Coronary artery (tissue), 2 donors: ENCODE results near the gene NMS.

Source experiments
- DNase-seq: peaks from one replicate; pipeline ENCODE4 v3.0.0-alpha.2; 2017; ENCODE audit warnings: low spot score
- H3K27ac ChIP-seq, 2 donors: fragments of 200-600 bp; sonication (generic); one replicate each; pipeline ENCODE4 v1.5.1; 2016 to 2019
- H3K4me3 ChIP-seq: fragments of 200-600 bp; sonication (generic); 2 replicates; pipeline ENCODE4 v1.5.1; 2016; ENCODE audit warnings: mild to moderate bottlenecking, moderate library complexity
- TF ChIP-seq, protein P1 (sequence below): fragments of 200-600 bp; sonication (generic); IDR thresholded peaks from one replicate; pipeline ENCODE4 v1.5.1; 2019; ENCODE audit warnings: antibody characterized with exemption

NMS gene

DNA sequence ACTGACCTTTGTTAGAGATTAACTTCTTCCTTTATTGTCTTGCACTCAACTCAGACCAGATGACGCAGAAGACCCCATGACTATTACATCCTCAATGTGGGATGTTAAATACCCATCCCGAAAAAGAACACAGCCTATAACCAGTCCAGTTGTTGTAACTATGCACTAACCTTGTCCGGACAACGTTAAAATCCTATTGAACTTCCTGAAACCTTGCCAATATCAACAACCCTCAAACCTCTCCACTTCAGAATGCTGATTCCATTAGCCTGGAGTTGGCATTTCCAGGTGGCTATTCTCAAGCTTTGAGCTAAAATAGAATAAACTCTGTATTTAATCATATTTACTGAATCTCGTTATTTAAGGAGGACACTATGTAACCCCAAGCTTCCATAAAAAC is 13.6 kb downstream of the NMS start:
- DNase-seq, result no peak
- TF ChIP-seq, protein P1, sequence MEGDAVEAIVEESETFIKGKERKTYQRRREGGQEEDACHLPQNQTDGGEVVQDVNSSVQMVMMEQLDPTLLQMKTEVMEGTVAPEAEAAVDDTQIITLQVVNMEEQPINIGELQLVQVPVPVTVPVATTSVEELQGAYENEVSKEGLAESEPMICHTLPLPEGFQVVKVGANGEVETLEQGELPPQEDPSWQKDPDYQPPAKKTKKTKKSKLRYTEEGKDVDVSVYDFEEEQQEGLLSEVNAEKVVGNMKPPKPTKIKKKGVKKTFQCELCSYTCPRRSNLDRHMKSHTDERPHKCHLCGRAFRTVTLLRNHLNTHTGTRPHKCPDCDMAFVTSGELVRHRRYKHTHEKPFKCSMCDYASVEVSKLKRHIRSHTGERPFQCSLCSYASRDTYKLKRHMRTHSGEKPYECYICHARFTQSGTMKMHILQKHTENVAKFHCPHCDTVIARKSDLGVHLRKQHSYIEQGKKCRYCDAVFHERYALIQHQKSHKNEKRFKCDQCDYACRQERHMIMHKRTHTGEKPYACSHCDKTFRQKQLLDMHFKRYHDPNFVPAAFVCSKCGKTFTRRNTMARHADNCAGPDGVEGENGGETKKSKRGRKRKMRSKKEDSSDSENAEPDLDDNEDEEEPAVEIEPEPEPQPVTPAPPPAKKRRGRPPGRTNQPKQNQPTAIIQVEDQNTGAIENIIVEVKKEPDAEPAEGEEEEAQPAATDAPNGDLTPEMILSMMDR, result no peak
- H3K27ac ChIP-seq, result no peak overlapping the region
- H3K4me3 ChIP-seq, result no peak overlapping the region

DNA sequence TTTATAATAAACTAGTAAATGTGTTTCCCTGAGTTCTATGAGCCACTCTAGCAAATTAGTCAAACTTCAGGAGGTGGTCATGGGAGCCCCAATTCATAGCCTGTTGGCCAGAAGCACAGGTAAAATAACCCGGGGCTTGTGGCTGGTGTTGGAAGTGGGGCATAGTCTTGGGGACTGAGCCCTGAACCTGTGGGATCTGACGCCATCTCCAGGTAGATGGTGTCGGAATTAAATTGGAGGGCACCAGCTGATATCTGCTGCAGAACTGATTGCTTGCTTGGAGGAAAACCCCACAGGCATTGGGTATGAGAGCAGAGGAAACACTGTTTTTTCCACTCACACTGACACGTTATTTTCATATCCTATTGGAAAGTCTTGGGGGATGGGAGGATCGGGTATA is 14.1 kb downstream of the NMS start:
- Histone ChIP-seq H3K27ac (no peak overlapping the region), H3K4me3 (no peak overlapping the region)
- no peak for DNase-seq
- TF ChIP-seq, protein P1, result no peak

DNA sequence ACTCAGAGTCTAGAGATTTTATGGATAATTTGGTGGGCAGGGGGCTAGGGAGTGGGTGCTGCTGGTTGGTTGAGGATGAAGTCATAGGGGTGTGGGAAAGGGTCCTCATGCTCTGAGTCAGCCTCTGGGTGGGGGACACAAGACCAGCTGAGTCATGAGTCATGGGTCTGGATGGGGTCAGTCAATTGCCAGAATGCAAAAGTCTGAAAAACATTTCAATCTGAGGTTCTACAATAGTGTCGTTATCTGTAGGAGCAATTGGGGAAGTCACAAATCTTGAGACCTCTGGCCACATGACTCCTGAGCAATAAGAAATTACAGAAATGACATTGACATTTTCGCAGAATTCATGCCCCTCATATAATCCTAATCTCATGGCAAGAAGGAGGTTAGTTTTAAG is 15.1 kb downstream of the NMS start:
- no peak for DNase-seq
- H3K27ac ChIP-seq, result no peak overlapping the region
- TF ChIP-seq, protein P1, result no peak
- H3K4me3 ChIP-seq, result no peak overlapping the region

DNA sequence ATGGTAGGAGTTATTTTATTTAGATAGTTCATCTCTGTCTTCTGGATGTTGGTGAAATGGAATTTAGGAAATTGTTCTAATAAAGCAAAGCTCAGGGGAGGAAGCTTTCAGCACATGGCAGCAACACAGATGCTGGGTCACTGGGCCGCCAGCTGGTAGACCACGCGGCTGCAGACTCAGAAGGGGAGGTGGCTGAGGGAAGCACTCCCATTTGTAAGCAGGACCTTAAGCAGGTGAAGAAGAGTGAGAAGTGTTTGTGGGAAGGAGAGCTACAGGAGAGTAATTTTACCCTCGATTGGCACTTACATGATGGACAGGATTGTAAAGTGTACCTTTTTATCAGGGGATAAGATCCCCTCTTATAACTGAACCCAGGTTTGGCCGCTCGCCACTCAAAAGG is 24.4 kb downstream of the NMS start:
- no peak overlapping the region for H3K27ac ChIP-seq
- TF ChIP-seq, protein P1, result no peak
- DNase-seq, result no peak
- no peak overlapping the region for H3K4me3 ChIP-seq

- TF ChIP-seq, protein P1, result no peak
- no peak overlapping the region for H3K4me3 ChIP-seq
- no peak for DNase-seq
- H3K27ac ChIP-seq, result no peak overlapping the region
These were observed 32.5 kb downstream of the NMS start for GRCh38 chr2:100502782-100503181.

GRCh38 chr2:100504542-100504941 is 34.3 kb downstream of the NMS start:
- TF ChIP-seq, protein P1, result no peak
- DNase-seq, result no peak
- no peak overlapping the region for H3K4me3 ChIP-seq
- no peak overlapping the region for H3K27ac ChIP-seq

DNA sequence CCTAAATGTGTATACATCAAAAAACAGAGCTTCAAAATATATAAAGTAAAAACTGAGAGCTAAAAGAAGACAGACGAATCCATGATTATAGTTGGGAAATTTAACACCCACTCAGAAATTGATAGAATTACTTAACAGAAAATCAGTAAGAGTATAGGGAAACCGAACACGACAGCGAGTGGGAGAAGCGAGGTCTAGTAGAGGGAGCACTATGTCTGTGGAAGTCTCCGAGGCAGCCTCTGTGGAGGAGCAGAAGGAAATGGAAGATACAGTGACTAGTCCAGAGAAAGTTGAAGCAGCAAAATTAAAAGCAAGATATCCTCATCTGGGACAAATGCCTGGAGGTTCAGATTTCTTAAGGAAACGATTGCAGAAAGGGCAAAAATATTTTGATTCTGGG is 38.8 kb downstream of the NMS start:
- DNase-seq, result no peak
- H3K4me3 ChIP-seq, result no peak overlapping the region
- TF ChIP-seq, protein P1, result no peak
- no peak overlapping the region for H3K27ac ChIP-seq
